B cell (primary cell): ENCODE data around the gene ALOX5AP. TPM values are rescaled to one million over a fixed set of nuclear protein-coding genes. Genes with fewer than 3 reads are reported as not detected.
A peak's percentile ranks its signal among the peaks of the same experiment; 100 is the strongest.

Experiments used
- ATAC-seq: fragments of 200-7000 bp; cut with Tn5 transposase; one replicate; pipeline ENCODE4 v1.10.0; 2021; ENCODE audit warnings: low read depth, mild to moderate bottlenecking, moderate number of reproducible peaks, moderate library complexity
- CTCF ChIA-PET: fragments of 350-600 bp; sonication (Branson Sonifier 250); formaldehyde crosslinking; loops from one replicate; lab custom pipeline; 2021; ENCODE audit warnings: antibody characterized with exemption, inconsistent platforms; lab: Charles Lee
- POLR2A ChIA-PET: fragments of 350-600 bp; sonication (Branson Sonifier 250); formaldehyde crosslinking; loops from one replicate; lab custom pipeline; 2021; ENCODE audit warnings: antibody characterized with exemption; lab: Charles Lee
- DNase-seq: peaks from one replicate; pipeline ENCODE4 v3.0.0; 2013
- H2AFZ ChIP-seq: 2 replicates; pipeline ENCODE4 v1.6.1; 2012; ENCODE audit warnings: mild to moderate bottlenecking, low read depth, low read length; ENCODE audit not compliant: insufficient read depth, poor library complexity, severe bottlenecking
- H3K27ac ChIP-seq, 2 donors: 1 replicate in 1 of 2; 2 replicates in 1 of 2; pipeline ENCODE4 v1.5.1; 2012 to 2013; ENCODE audit warnings: low read length in 2 of 2, mild to moderate bottlenecking in 2 of 2, moderate library complexity in 1 of 2
- H3K27me3 ChIP-seq, 4 experiments: fragments of 200-600 bp in 1 of 4; sonication (generic) in 1 of 4; replicated peaks in 1 of 4; 1 replicate in 2 of 4; 2 replicates in 2 of 4; pipeline versions ENCODE4 v1.6.1 to v1.7.0; 2013 to 2016; ENCODE audit warnings: low read length in 3 of 4, mild to moderate bottlenecking in 2 of 4, mixed read lengths in 1 of 4, moderate library complexity in 1 of 4; ENCODE audit not compliant: insufficient read depth in 4 of 4, control insufficient read depth in 3 of 4; ENCODE audit errors: control extremely low read depth in 1 of 4
- H3K36me3 ChIP-seq, 2 experiments: replicated peaks in 1 of 2; 1 replicate in 1 of 2; 2 replicates in 1 of 2; pipeline versions ENCODE4 v1.6.1 to v1.7.1; 2013; ENCODE audit warnings: low read length in 1 of 2; ENCODE audit not compliant: insufficient read depth in 2 of 2, control insufficient read depth in 1 of 2; ENCODE audit errors: control extremely low read depth in 1 of 2, extremely low read depth in 1 of 2
- H3K4me1 ChIP-seq, 2 donors: fragments of 200-600 bp in 1 of 2; sonication (generic) in 1 of 2; 1 replicate in 1 of 2; 2 replicates in 1 of 2; pipeline versions ENCODE4 v1.5.1 to v1.6.1; 2013 to 2017; ENCODE audit warnings: low read length in 2 of 2; ENCODE audit not compliant: control insufficient read depth in 2 of 2, insufficient read depth in 2 of 2
- H3K4me2 ChIP-seq: replicated peaks from 2 replicates; pipeline ENCODE3; 2012; ENCODE audit warnings: mild to moderate bottlenecking, low read depth, low read length; ENCODE audit not compliant: poor library complexity, severe bottlenecking
- H3K4me3 ChIP-seq, 5 experiments: fragments of 200-600 bp in 1 of 5; sonication (generic) in 1 of 5; 1 replicate in 3 of 5; 2 replicates in 2 of 5; pipeline versions ENCODE4 v1.5.1 to v1.7.0; 2011 to 2016; ENCODE audit warnings: low read length in 4 of 5, mild to moderate bottlenecking in 4 of 5, low read depth in 2 of 5, control low read depth in 1 of 5, moderate library complexity in 1 of 5; ENCODE audit not compliant: insufficient read depth in 1 of 5; ENCODE audit errors: control extremely low read depth in 1 of 5, extremely low read depth in 1 of 5
- H3K79me2 ChIP-seq: fragments of 200-600 bp; sonication (generic); one replicate; pipeline ENCODE4 v1.6.0; 2016; ENCODE audit warnings: low read length; ENCODE audit not compliant: control insufficient read depth, insufficient read depth
- H3K9ac ChIP-seq: fragments of 200-600 bp; sonication (generic); 2 replicates; pipeline ENCODE4 v1.6.1; 2017; ENCODE audit warnings: mild to moderate bottlenecking, low read length, moderate library complexity
- H3K9me3 ChIP-seq, 3 donors: one replicate each; pipeline versions ENCODE4 v1.6.1 to v1.7.1; 2013; ENCODE audit warnings: low read length in 2 of 3; ENCODE audit not compliant: control insufficient read depth in 2 of 3, insufficient read depth in 1 of 3; ENCODE audit errors: control extremely low read depth in 1 of 3
- H4K20me1 ChIP-seq: 2 replicates; pipeline ENCODE4 v1.6.0; 2012; ENCODE audit warnings: mild to moderate bottlenecking, low read length; ENCODE audit not compliant: insufficient read depth, control insufficient read depth, poor library complexity, severe bottlenecking
- H3K27ac Mint-ChIP-seq: one replicate; pipeline ENCODE4 v1.8.0; 2021; ENCODE audit warnings: mixed read lengths
- H3K27me3 Mint-ChIP-seq: one replicate; pipeline ENCODE4 v1.8.0; 2021; ENCODE audit warnings: mixed read lengths
- H3K4me1 Mint-ChIP-seq: one replicate; pipeline ENCODE4 v1.8.0; 2021; ENCODE audit warnings: mixed read lengths
- H3K4me3 Mint-ChIP-seq: one replicate; pipeline ENCODE4 v1.8.0; 2021; ENCODE audit warnings: mixed read lengths
- H3K9me3 Mint-ChIP-seq: one replicate; pipeline ENCODE4 v1.8.0; 2022; ENCODE audit warnings: mixed read lengths; ENCODE audit not compliant: insufficient read depth
- EZH2 ChIP-seq: IDR thresholded peaks from 2 replicates; pipeline ENCODE4 v1.6.1; 2012; ENCODE audit warnings: borderline replicate concordance, low read depth, mild to moderate bottlenecking, moderate library complexity, low read length; ENCODE audit not compliant: insufficient read depth, poor library complexity, severe bottlenecking
- WGBS: methylation state at CpG from one replicate; pipeline ENCODE4 v1.1.5; 2013; ENCODE audit warnings: missing lambda C conversion rate; ENCODE audit not compliant: insufficient coverage; 5-methylcytosine and 5-hydroxymethylcytosine counted together
- intact Hi-C: fragments of 100-400 bp; cut with micrococcal nuclease; formaldehyde crosslinking; loops from one replicate; pipeline ENCODE4 v1.10.0; 2022
- polyA minus RNA-seq: library from RNA; depleted of rRNA, polyadenylated mRNA; stranded (reverse); fragments of >200 nt; gene quantifications from 2 replicates; pipeline ENCODE4 v1.2.3, GENCODE V29; 2012
- polyA plus RNA-seq: library from polyadenylated mRNA; depleted of rRNA; stranded (reverse); fragments of >200 nt; gene quantifications from 2 replicates; pipeline ENCODE4 v1.2.3, GENCODE V29; 2012
- total RNA-seq, 2 donors: library from RNA; stranded (reverse); fragments of 120-200 nt in 1 of 2; gene quantifications; 1 replicate in 1 of 2; 2 replicates in 1 of 2; pipeline versions ENCODE4 v1.2.3 to v1.2.4, GENCODE V29; 2013 to 2022
- TF ChIP-seq, protein P1 (sequence below): fragments of 200-600 bp; IDR thresholded peaks from one replicate; pipeline ENCODE4 v1.8.0; 2022; ENCODE audit warnings: antibody characterized with exemption, mild to moderate bottlenecking

Gene ALOX5AP
- total RNA-seq (72.3 and 87.5 TPM in 2 replicates), polyA plus RNA-seq (68.9 and 81.4 TPM in 2 replicates), polyA minus RNA-seq (64.1 and 81.8 TPM in 2 replicates)
- total RNA-seq (2013): 76.7 TPM

- WGBS: 0% methylated on average over 4 of the region's 6 CpGs
- H2AFZ ChIP-seq: peak within 1 kb of the TSS; percentile 57
- H3K36me3 ChIP-seq: no peaks in the 10 kb centered on the region
- Mint-ChIP-seq H3K4me1 (peaks cover 62% of the 10 kb centered on the region), H3K4me3 (peak within 1 kb of the TSS; percentile 99), H3K9me3 (no peaks in the 10 kb centered on the region), H3K27me3 (no peaks in the 10 kb centered on the region), H3K27ac (peak within 1 kb of the TSS; percentile 99)
- peaks cover 56 to 62% of the 10 kb centered on the region in 2 donors for H3K4me1 ChIP-seq
- ChIA-PET POLR2A (interaction anchor here (0.6 to 1.2 kb wide), 7 partner anchors 9 to 411 kb away, joined by 3 to 11 read pairs (median 7); partner anchors contain the start of gene USPL1), CTCF (interaction anchor here (0.6 to 1.0 kb wide), 2 partner anchors 9 to 20 kb away, joined by 3 to 4 read pairs; no protein-coding TSS in a partner anchor)
- H3K27ac ChIP-seq: peak within 1 kb of the TSS; percentile 59 to 80
- no peaks in the 10 kb centered on the region for H4K20me1 ChIP-seq
- H3K4me2 ChIP-seq: peak within 1 kb of the TSS; percentile 72
- TF ChIP-seq, protein P1, sequence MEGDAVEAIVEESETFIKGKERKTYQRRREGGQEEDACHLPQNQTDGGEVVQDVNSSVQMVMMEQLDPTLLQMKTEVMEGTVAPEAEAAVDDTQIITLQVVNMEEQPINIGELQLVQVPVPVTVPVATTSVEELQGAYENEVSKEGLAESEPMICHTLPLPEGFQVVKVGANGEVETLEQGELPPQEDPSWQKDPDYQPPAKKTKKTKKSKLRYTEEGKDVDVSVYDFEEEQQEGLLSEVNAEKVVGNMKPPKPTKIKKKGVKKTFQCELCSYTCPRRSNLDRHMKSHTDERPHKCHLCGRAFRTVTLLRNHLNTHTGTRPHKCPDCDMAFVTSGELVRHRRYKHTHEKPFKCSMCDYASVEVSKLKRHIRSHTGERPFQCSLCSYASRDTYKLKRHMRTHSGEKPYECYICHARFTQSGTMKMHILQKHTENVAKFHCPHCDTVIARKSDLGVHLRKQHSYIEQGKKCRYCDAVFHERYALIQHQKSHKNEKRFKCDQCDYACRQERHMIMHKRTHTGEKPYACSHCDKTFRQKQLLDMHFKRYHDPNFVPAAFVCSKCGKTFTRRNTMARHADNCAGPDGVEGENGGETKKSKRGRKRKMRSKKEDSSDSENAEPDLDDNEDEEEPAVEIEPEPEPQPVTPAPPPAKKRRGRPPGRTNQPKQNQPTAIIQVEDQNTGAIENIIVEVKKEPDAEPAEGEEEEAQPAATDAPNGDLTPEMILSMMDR: no peak
- no peak for TF ChIP-seq EZH2
- intact Hi-C loops: loop anchor here (1.0 to 10.0 kb wide), 7 partner anchors 9 to 1240 kb away; partner anchors contain the start of genes SLC7A1 and USPL1
- peak within 1 kb of the TSS; percentile 67 for H3K9ac ChIP-seq
- H3K9me3 ChIP-seq: no peaks in the 10 kb centered on the region
- H3K27me3 ChIP-seq: no peaks in the 10 kb centered on the region
- H3K79me2 ChIP-seq: peaks cover 62% of the 10 kb centered on the region
- H3K4me3 ChIP-seq: peak within 1 kb of the TSS; percentile 40 to 98 (median 63)
- DNase-seq (peak; percentile 86), ATAC-seq (peak; percentile 90)
Measured at GRCh38 chr13:30735025-30735871, at the start of gene ALOX5AP. ALOX5AP (plus strand) TSS chr13:30735543; CDS start chr13:30735606, 63 bp downstream.

GRCh38 chr13:30685987-30686386 is 49.4 kb upstream of the ALOX5AP start:
- Histone ChIP-seq H3K27me3 (no peaks in the 10 kb centered on the region), H3K4me1 (peaks cover 16 to 17% of the 10 kb centered on the region in 2 donors), H3K27ac (no peak overlapping the region), H4K20me1 (no peaks in the 10 kb centered on the region), H3K36me3 (no peaks in the 10 kb centered on the region), H3K79me2 (no peaks in the 10 kb centered on the region), H3K4me3 (no peak overlapping the region), H3K9me3 (peaks cover 0 to 5% (median 0%) of the 10 kb centered on the region in 3 donors), H3K4me2 (no peak overlapping the region), H3K9ac (no peak overlapping the region), H2AFZ (no peak overlapping the region)
- no CpG with 5 or more reads among the region's 2 CpGs for WGBS
- H3K4me3 Mint-ChIP-seq: no peak overlapping the region
- TF ChIP-seq, protein P1: no peak
- TF ChIP-seq EZH2: no peak
- ATAC-seq: no peak
- H3K27me3 Mint-ChIP-seq: no peaks in the 10 kb centered on the region
- peaks cover 18% of the 10 kb centered on the region for H3K4me1 Mint-ChIP-seq
- no peak overlapping the region for H3K27ac Mint-ChIP-seq
- ChIA-PET CTCF (no interaction called here), POLR2A (no interaction called here)
- no peak for DNase-seq
- no peaks in the 10 kb centered on the region for H3K9me3 Mint-ChIP-seq
- intact Hi-C loops: no loop called here
